Keratinocyte (primary cell): Measurements from ENCODE around the gene SERPINA10.

Source experiments
- EZH2 ChIP-seq: IDR thresholded peaks from one replicate; pipeline ENCODE4 v1.6.1; 2012; ENCODE audit warnings: inconsistent platforms, mild to moderate bottlenecking, low read length, moderate library complexity
- TF ChIP-seq, protein P1 (sequence below), 3 experiments: IDR thresholded peaks in 1 of 3; conservative IDR thresholded peaks in 1 of 3; optimal IDR thresholded peaks in 1 of 3; 2 replicates in 2 of 3; 3 replicates in 1 of 3; pipeline versions ENCODE3 to v1.5.1; 2011; ENCODE audit warnings: low read length in 3 of 3, mild to moderate bottlenecking in 3 of 3, moderate library complexity in 2 of 3, control low read depth in 1 of 3, inconsistent platforms in 1 of 3; ENCODE audit not compliant: insufficient read depth in 2 of 3; ENCODE audit errors: extremely low read depth in 1 of 3

DNA sequence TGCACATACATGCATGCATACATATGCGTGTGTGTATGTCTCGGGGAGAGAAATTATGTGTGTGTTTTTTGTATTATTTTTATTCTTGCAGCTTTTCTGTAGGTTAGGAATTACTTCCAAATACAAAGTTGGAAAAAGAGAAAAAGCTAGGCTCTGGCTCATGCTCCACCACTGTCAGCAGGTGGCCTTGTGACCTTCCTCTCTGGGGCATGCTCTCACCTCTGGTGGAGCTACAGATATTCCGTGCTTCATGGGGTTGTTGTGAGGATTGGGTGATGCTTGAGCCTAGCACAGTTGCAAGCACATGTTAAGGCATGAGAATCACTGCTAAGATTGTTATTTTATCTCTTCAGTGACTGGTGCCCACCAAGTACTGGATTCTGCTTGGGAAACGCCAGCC lies 36.8 kb upstream of the SERPINA10 start:
- TF ChIP-seq, protein P1, sequence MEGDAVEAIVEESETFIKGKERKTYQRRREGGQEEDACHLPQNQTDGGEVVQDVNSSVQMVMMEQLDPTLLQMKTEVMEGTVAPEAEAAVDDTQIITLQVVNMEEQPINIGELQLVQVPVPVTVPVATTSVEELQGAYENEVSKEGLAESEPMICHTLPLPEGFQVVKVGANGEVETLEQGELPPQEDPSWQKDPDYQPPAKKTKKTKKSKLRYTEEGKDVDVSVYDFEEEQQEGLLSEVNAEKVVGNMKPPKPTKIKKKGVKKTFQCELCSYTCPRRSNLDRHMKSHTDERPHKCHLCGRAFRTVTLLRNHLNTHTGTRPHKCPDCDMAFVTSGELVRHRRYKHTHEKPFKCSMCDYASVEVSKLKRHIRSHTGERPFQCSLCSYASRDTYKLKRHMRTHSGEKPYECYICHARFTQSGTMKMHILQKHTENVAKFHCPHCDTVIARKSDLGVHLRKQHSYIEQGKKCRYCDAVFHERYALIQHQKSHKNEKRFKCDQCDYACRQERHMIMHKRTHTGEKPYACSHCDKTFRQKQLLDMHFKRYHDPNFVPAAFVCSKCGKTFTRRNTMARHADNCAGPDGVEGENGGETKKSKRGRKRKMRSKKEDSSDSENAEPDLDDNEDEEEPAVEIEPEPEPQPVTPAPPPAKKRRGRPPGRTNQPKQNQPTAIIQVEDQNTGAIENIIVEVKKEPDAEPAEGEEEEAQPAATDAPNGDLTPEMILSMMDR (optimal IDR thresholded peaks at IDR 0.05 in 1 of 3, IDR thresholded peaks at IDR 0.05 in 1 of 3, conservative IDR thresholded peaks at IDR 0.05 in 1 of 3; ENCODE audit: extremely low read depth in 1 of 3, insufficient read depth in 2 of 3, low read length in 3 of 3), result no peak
- no peak for TF ChIP-seq EZH2
